Transverse colon (tissue), 4 donors: Measurements from ENCODE around the gene CD177. TPM values are rescaled to one million over a fixed set of nuclear protein-coding genes. Genes with fewer than 3 reads are reported as not detected.
"Not testable (repeated sequence)": the region's sequence is repeated elsewhere in the genome, so short reads cannot be mapped to it uniquely, and the experiment has no call there.

Experiments
- DNase-seq: peaks from one replicate; pipeline ENCODE4 v3.0.0-alpha.2; 2019
- H3K27ac ChIP-seq, 4 donors: fragments of 200-600 bp; sonication (generic); 2 replicates each; pipeline ENCODE4 v1.5.1; 2016 to 2018; ENCODE audit warnings: inconsistent platforms in 4 of 4
- H3K27me3 ChIP-seq: fragments of 200-600 bp; sonication (generic); 2 replicates; pipeline ENCODE4 v1.5.1; 2017; ENCODE audit warnings: inconsistent platforms
- H3K36me3 ChIP-seq, 4 donors: fragments of 200-600 bp; sonication (generic); 2 replicates each; pipeline ENCODE4 v1.5.1; 2017 to 2019; ENCODE audit warnings: inconsistent platforms in 4 of 4
- H3K4me1 ChIP-seq, 4 donors: fragments of 200-600 bp; sonication (generic); 2 replicates each; pipeline ENCODE4 v1.5.1; 2017 to 2020; ENCODE audit warnings: inconsistent platforms in 4 of 4
- H3K4me3 ChIP-seq, 4 donors: fragments of 200-600 bp; sonication (generic); 1 replicate in 1 of 4; 2 replicates in 3 of 4; pipeline versions ENCODE4 v1.5.1 to v1.6.1; 2017 to 2019; ENCODE audit warnings: inconsistent platforms in 4 of 4
- H3K9me3 ChIP-seq, 2 donors: fragments of 200-600 bp; sonication (generic); 2 replicates each; pipeline ENCODE4 v1.5.1; 2017 to 2019; ENCODE audit warnings: inconsistent platforms in 2 of 2
- EP300 ChIP-seq: sonication (generic); formaldehyde crosslinking; IDR thresholded peaks from one replicate; pipeline ENCODE4 v1.6.1; 2017; ENCODE audit warnings: antibody characterized with exemption, low read depth
- POLR2A ChIP-seq: fragments of 450-650 bp; IDR thresholded peaks from one replicate; pipeline ENCODE4 v1.6.1; 2016; ENCODE audit warnings: antibody characterized with exemption, mild to moderate bottlenecking, moderate library complexity
- WGBS, 2 donors: methylation state at CpG; one replicate each; pipeline ENCODE4 v1.1.5; 2018; ENCODE audit warnings: low coverage in 1 of 2; 5-methylcytosine and 5-hydroxymethylcytosine counted together
- in situ Hi-C, 4 donors: fragments of 200-750 bp; cut with MboI; loops; one replicate each; pipeline versions ENCODE4 v1.15.0 to v1.15.1; 2017; ENCODE audit warnings: low sequenced_read_pairs in 3 of 4, low pct_ligation_motif_present in 1 of 4, low pct_unique_long_range_greater_than_20kb in 1 of 4
- intact Hi-C: fragments of 100-400 bp; cut with DNase I; formaldehyde crosslinking; loops from one replicate; pipeline ENCODE4 v1.15.1; 2023; ENCODE audit warnings: low total_unique reads
- total RNA-seq, 4 donors: library from RNA; depleted of rRNA; stranded (reverse); fragments of >200 nt; gene quantifications; one replicate each; pipeline ENCODE4 v1.1.0, GENCODE V29; 2016
- TF ChIP-seq, protein P1 (sequence below), 5 experiments: fragments of 200-600 bp in 3 of 5; fragments of 450-650 bp in 2 of 5; sonication (generic) in 3 of 5; IDR thresholded peaks; 1 replicate in 2 of 5; 2 replicates in 3 of 5; pipeline ENCODE4 v1.5.1; 2016 to 2017; ENCODE audit warnings: antibody characterized with exemption in 5 of 5, inconsistent platforms in 3 of 5, mild to moderate bottlenecking in 2 of 5, moderate library complexity in 1 of 5

Gene CD177
- total RNA-seq, 4 donors from 2014 or later, result 12.1 to 720 (median 82.6) TPM

DNA sequence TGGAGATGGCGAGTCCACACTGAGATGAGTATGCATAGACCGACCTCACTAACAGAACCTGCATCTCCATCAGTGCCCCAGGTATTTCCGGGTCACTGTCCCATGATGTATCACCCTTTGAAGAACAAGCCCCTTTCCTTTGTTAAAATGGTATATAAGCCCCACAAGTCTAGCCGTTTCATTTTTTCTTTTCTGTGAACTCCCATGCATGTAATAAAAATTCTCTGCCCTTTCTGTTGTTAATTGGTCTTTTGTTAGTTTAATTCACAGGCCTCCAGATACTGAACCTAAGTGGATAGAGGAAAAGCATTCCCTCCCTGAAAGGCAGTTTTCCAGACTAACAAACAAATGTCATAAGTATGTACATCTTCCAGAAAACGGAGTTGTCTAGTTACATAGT, 15.0 kb upstream of the CD177 start:
- Histone ChIP-seq H3K27ac (no peak overlapping the region), H3K4me1 (peaks cover 0 to 7% (median 5%) of the 10 kb centered on the region in 4 donors), H3K36me3 (no peaks in the 10 kb centered on the region), H3K9me3 (no peaks in the 10 kb centered on the region), H3K27me3 (peaks cover 3% of the 10 kb centered on the region), H3K4me3 (no peak overlapping the region)
- no peak for DNase-seq
- intact Hi-C loops (no loop called here), in situ Hi-C loops (no loop called here)
- WGBS, 2 donors, result 57% methylated on average over 5 of the region's 5 CpGs; no CpG with 5 or more reads in 1 of the 2 donors
- TF ChIP-seq, protein P1, sequence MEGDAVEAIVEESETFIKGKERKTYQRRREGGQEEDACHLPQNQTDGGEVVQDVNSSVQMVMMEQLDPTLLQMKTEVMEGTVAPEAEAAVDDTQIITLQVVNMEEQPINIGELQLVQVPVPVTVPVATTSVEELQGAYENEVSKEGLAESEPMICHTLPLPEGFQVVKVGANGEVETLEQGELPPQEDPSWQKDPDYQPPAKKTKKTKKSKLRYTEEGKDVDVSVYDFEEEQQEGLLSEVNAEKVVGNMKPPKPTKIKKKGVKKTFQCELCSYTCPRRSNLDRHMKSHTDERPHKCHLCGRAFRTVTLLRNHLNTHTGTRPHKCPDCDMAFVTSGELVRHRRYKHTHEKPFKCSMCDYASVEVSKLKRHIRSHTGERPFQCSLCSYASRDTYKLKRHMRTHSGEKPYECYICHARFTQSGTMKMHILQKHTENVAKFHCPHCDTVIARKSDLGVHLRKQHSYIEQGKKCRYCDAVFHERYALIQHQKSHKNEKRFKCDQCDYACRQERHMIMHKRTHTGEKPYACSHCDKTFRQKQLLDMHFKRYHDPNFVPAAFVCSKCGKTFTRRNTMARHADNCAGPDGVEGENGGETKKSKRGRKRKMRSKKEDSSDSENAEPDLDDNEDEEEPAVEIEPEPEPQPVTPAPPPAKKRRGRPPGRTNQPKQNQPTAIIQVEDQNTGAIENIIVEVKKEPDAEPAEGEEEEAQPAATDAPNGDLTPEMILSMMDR (IDR thresholded peaks at IDR 0.05), result no peak
- TF ChIP-seq EP300 (no peak), POLR2A (no peak)

DNA sequence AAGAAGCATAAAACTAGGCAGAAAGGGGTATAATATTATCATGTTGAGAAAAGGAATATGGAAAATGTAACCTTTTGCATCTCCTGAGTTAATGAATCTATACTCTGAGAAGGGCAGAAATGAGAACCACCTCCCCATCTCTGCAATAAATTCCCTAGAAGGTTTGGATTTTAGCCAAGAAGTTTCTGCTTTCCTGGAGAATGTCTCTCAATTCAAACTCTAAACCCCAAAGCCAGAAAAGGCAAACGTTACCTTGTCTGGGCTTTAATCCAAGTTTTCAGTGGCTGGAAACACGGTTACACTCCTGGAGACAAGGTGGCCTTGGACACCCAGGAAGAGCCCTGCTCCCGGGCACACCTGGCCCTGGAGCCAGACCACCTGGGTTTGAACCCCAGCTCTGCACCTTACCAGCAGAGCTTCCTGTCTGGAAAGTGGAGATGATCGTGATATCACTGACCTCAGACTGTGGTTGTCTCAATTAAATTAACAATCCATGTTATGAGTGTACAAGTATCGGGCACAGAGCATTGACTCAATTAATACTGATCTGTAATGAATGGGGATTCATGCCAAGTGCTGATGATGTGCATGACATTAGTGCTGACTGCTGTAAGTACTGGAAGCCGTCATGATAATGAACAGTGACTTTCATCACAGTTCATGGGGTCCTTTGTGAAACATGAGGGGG, 14.1 kb upstream of the CD177 start:
- H3K4me1 ChIP-seq, in situ Hi-C loops, H3K9me3 ChIP-seq, H3K36me3 ChIP-seq, H3K27ac ChIP-seq, H3K4me3 ChIP-seq, H3K27me3 ChIP-seq, intact Hi-C loops, DNase-seq: not testable (repeated sequence)
- 31 to 34% methylated on average over 2 to 5 of the region's 6 CpGs for WGBS, 2 donors

DNA sequence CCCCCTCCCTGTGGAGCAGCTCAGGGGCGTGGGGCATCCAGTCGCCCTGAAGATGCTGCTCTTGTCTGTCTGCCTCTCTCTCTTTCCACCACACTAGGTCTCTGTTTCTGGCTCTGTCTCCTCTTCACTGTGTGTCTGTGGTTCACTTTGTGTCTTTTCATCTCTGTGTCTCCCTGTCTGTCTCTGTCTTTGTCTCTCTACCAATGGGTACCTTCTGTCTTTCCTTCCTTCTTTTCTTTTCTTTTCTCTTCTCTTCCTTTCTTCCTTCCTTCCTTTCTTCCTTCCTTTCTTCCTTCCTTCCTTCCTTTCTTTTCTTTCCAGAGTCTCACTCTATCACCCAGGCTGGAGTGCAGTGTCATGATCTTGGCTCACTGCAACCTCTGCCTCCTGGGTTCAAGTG, 13.4 kb upstream of the CD177 start:
- H3K27me3 ChIP-seq, H3K36me3 ChIP-seq, H3K9me3 ChIP-seq, H3K4me1 ChIP-seq, intact Hi-C loops, DNase-seq, in situ Hi-C loops, H3K4me3 ChIP-seq, H3K27ac ChIP-seq: not testable (repeated sequence)
- 65% methylated on average over 2 of the region's 2 CpGs; no CpG with 5 or more reads in 1 of the 2 donors for WGBS, 2 donors

DNA sequence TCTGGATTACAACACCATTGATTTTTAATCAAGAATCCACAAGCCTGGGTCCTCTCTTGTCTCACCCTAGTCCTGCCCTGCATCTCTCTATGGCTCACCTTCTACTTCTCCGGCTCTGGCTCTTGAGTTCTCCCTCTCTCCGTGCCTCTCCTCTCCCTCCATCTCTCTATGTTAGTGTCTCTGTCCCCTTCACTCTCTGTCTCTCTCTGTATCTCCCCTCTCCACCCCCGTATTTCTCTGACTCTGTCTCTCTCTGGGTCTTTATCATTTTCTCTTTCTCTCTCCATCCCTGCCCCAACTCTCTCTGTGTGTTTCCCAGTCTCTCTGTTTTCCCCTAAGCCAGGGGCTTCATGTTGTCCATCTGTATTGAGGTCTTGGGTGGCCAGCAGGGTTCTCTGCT, 12.4 kb upstream of the CD177 start:
- H3K4me3 ChIP-seq, intact Hi-C loops, DNase-seq, H3K27me3 ChIP-seq, in situ Hi-C loops, H3K4me1 ChIP-seq, H3K36me3 ChIP-seq, H3K27ac ChIP-seq, H3K9me3 ChIP-seq: not testable (repeated sequence)
- WGBS, 2 donors, result 81% methylated on average over 3 of the region's 3 CpGs

DNA sequence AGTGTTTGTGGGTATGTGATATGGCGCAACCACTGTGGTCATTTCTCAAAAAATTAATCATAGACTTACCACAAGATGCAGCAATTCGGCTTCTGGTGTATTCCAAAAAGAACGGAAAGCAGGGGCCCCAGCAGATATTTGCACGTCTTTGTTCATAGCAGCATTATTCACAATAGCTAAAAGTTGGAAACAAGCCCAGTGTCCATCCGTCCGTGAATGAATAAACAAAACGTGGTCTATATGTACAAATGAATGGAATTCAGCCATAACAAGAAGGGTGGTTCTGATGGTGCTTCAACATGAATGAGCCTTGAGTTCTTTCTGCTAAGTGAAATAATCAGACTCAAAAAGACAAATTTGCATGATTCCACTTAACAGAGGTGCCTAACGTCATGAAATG, 11.4 kb upstream of the CD177 start:
- H3K27ac ChIP-seq, DNase-seq, intact Hi-C loops, H3K9me3 ChIP-seq, in situ Hi-C loops, H3K4me1 ChIP-seq, H3K27me3 ChIP-seq, H3K36me3 ChIP-seq, H3K4me3 ChIP-seq: not testable (repeated sequence)
- WGBS, 2 donors, result 42 to 52% methylated on average over 5 to 8 of the region's 8 CpGs

DNA sequence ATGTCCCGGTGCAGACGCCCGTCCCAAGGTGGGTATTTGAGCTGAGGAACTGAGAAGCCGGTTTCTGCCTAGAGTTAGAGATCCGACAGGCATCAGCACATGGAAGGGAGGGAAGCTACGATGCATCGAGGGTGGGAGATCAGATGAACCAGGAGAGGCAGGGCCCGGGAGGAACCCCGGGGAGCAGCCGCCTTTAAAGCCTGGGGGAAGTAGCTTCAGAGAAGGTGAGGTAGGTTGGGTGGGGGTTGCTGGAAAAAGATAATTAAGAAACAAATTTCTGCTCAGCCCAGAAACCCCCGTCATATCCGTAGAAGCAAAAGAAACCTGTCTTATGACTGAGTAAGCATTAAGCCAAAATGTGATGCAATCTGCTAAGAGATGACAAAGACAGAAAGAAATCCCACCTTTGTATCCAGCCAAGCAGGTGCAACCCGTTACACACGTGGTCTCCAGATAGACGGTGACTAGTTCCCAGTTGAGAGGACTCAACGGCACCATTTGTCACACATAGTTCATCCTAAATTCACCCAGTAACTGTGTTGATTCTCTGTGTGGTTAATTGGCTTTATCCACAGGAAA, 9.1 kb upstream of the CD177 start:
- H3K9me3 ChIP-seq, in situ Hi-C loops, H3K4me1 ChIP-seq, H3K27me3 ChIP-seq, H3K36me3 ChIP-seq, H3K4me3 ChIP-seq, intact Hi-C loops, H3K27ac ChIP-seq, DNase-seq: not testable (repeated sequence)
- WGBS, 2 donors, result 79 to 100% methylated on average over 5 to 16 of the region's 16 CpGs

DNA sequence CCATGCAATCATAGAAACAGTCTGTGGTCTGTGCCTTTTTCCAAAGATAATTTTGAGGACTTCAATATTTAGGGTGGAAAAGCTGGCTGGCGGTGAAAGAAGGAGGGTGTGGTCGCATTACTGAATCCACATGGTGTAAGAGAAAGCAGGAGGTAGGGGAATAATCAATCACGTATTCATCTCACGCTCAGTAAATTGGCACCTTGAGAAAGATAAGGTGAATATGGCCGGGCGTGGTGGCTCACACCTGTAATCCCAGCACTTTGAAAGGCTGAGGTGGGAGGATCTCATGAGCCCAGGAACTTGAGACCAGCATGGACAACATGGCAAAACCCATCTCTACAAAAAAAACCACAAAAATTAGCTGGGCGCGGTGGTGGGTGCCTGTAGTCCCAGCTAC, 3.7 kb upstream of the CD177 start:
- Histone ChIP-seq H3K27me3 (peaks cover 12% of the 10 kb centered on the region), H3K27ac (peak overlapping the region; percentile 53 to 70 (median 64)), H3K4me1 (peaks cover 0 to 20% (median 11%) of the 10 kb centered on the region in 4 donors)
- H3K36me3 ChIP-seq, intact Hi-C loops, H3K4me3 ChIP-seq, DNase-seq, H3K9me3 ChIP-seq, in situ Hi-C loops: not testable (repeated sequence)
- 41 to 68% methylated on average over 4 to 8 of the region's 8 CpGs for WGBS, 2 donors
